Breast epithelium (tissue), 4 donors: Measurements from ENCODE around the gene MSX1. TPM values are rescaled to one million over a fixed set of nuclear protein-coding genes. Genes with fewer than 3 reads are reported as not detected.

Source experiments
- DNase-seq, 2 donors: peaks; one replicate each; pipeline ENCODE4 v3.0.0-alpha.2; 2019; ENCODE audit warnings: low spot score in 2 of 2
- H3K27ac ChIP-seq, 2 donors: fragments of 200-600 bp; sonication (generic) in 1 of 2; one replicate each; pipeline ENCODE4 v1.5.1; 2016 to 2019; ENCODE audit warnings: mild to moderate bottlenecking in 1 of 2
- H3K27me3 ChIP-seq, 2 donors: fragments of 200-600 bp; sonication (generic) in 1 of 2; one replicate each; pipeline versions ENCODE4 v1.5.1 to v1.6.0; 2017 to 2019; ENCODE audit warnings: control low read depth in 1 of 2, mild to moderate bottlenecking in 1 of 2
- H3K36me3 ChIP-seq: fragments of 200-600 bp; one replicate; pipeline ENCODE4 v1.5.1; 2019
- H3K4me1 ChIP-seq, 2 donors: fragments of 200-600 bp; sonication (generic); one replicate each; pipeline ENCODE4 v1.5.1; 2016 to 2019; ENCODE audit warnings: control low read depth in 1 of 2
- H3K4me3 ChIP-seq, 3 donors: fragments of 200-600 bp; sonication (generic); 1 replicate in 2 of 3; 2 replicates in 1 of 3; pipeline ENCODE4 v1.5.1; 2016 to 2019; ENCODE audit warnings: mild to moderate bottlenecking in 3 of 3, moderate library complexity in 2 of 3
- H3K9me3 ChIP-seq, 2 donors: fragments of 200-600 bp; sonication (generic) in 1 of 2; one replicate each; pipeline ENCODE4 v1.5.1; 2016 to 2019; ENCODE audit warnings: control low read depth in 1 of 2
- CTCF ChIP-seq, 3 donors: fragments of 450-650 bp; IDR thresholded peaks; one replicate each; pipeline ENCODE4 v1.5.1; 2016 to 2017; ENCODE audit warnings: antibody characterized with exemption in 3 of 3, mild to moderate bottlenecking in 3 of 3, moderate library complexity in 3 of 3
- POLR2A ChIP-seq: fragments of 450-650 bp; IDR thresholded peaks from one replicate; pipeline ENCODE4 v1.6.1; 2016; ENCODE audit warnings: antibody characterized with exemption, mild to moderate bottlenecking, moderate library complexity
- POLR2AphosphoS5 ChIP-seq, 3 donors: sonication (generic); formaldehyde crosslinking; IDR thresholded peaks; one replicate each; pipeline ENCODE4 v1.6.1; 2017; ENCODE audit warnings: antibody characterized with exemption in 3 of 3
- intact Hi-C: fragments of 100-400 bp; cut with DNase I; formaldehyde crosslinking; loops from one replicate; pipeline ENCODE4 v1.15.1; 2023; ENCODE audit warnings: low total_unique reads
- total RNA-seq, 3 donors: library from RNA; depleted of rRNA; stranded (reverse); fragments of >200 nt; gene quantifications; one replicate each; pipeline ENCODE4 v1.1.0, GENCODE V29; 2016

MSX1 gene
- total RNA-seq, 3 donors from 2014 or later = 5.4 to 17.9 (median 8.5) TPM

GRCh38 chr4:4890574-4891255 lies 31.2 kb downstream of the MSX1 start:
- no peak for TF ChIP-seq POLR2A
- TF ChIP-seq CTCF (IDR thresholded peaks at IDR 0.05) = no peak
- TF ChIP-seq POLR2AphosphoS5 (IDR thresholded peaks at IDR 0.05) = no peak
- Histone ChIP-seq H3K27me3 (peaks cover 0 to 17% of the 10 kb centered on the region in 2 donors), H3K27ac (no peak overlapping the region), H3K9me3 (no peaks in the 10 kb centered on the region), H3K4me1 (no peaks in the 10 kb centered on the region), H3K4me3 (no peak overlapping the region), H3K36me3 (no peaks in the 10 kb centered on the region)
- DNase-seq = no peak
- intact Hi-C loops = no loop called here

GRCh38 chr4:4893721-4894120 lies 34.3 kb downstream of the MSX1 start:
- Histone ChIP-seq H3K27ac (no peak overlapping the region), H3K4me1 (no peaks in the 10 kb centered on the region), H3K27me3 (peaks cover 0 to 9% of the 10 kb centered on the region in 2 donors), H3K4me3 (no peak overlapping the region), H3K36me3 (no peaks in the 10 kb centered on the region), H3K9me3 (no peaks in the 10 kb centered on the region)
- TF ChIP-seq POLR2AphosphoS5 (IDR thresholded peaks at IDR 0.05) (no peak), POLR2A (no peak), CTCF (IDR thresholded peaks at IDR 0.05) (no peak)
- no peak for DNase-seq
- intact Hi-C loops = no loop called here

- intact Hi-C loops = no loop called here
- Histone ChIP-seq H3K27ac (no peak overlapping the region), H3K4me1 (no peaks in the 10 kb centered on the region), H3K27me3 (no peaks in the 10 kb centered on the region), H3K36me3 (no peaks in the 10 kb centered on the region), H3K9me3 (no peaks in the 10 kb centered on the region), H3K4me3 (no peak overlapping the region)
- DNase-seq = no peak
- TF ChIP-seq CTCF (IDR thresholded peaks at IDR 0.05) (no peak), POLR2AphosphoS5 (IDR thresholded peaks at IDR 0.05) (no peak), POLR2A (no peak)
Measured at GRCh38 chr4:4899202-4899925, 39.9 kb downstream of the MSX1 start.

GRCh38 chr4:4901877-4902276 lies 42.4 kb downstream of the MSX1 start:
- no peak overlapping the region for H3K4me3 ChIP-seq
- intact Hi-C loops = no loop called here
- H3K4me1 ChIP-seq = no peaks in the 10 kb centered on the region
- no peak overlapping the region for H3K27ac ChIP-seq
- H3K9me3 ChIP-seq = no peaks in the 10 kb centered on the region
- no peak for DNase-seq
- no peaks in the 10 kb centered on the region for H3K36me3 ChIP-seq
- no peaks in the 10 kb centered on the region for H3K27me3 ChIP-seq
- TF ChIP-seq CTCF (IDR thresholded peaks at IDR 0.05) (no peak), POLR2A (no peak), POLR2AphosphoS5 (IDR thresholded peaks at IDR 0.05) (no peak)

GRCh38 chr4:4912155-4912554 lies 52.7 kb downstream of the MSX1 start:
- Histone ChIP-seq H3K27me3 (no peaks in the 10 kb centered on the region), H3K36me3 (no peaks in the 10 kb centered on the region), H3K9me3 (peaks cover 0 to 5% of the 10 kb centered on the region in 2 donors), H3K4me3 (no peak overlapping the region), H3K27ac (no peak overlapping the region), H3K4me1 (no peaks in the 10 kb centered on the region)
- DNase-seq = no peak
- no peak for TF ChIP-seq POLR2AphosphoS5 (IDR thresholded peaks at IDR 0.05)
- no peak for TF ChIP-seq POLR2A
- TF ChIP-seq CTCF (IDR thresholded peaks at IDR 0.05) = no peak
- intact Hi-C loops = loop anchor here (5.0 kb wide), 1 partner anchor 450 kb away; no protein-coding TSS in a partner anchor
